PC-3 (cell line): ENCODE results near the gene ITGB1BP1. TPM values are rescaled to one million over a fixed set of nuclear protein-coding genes. Genes with fewer than 3 reads are reported as not detected.

Source experiments
- ATAC-seq: fragments of 200-7000 bp; cut with Tn5 transposase; 2 replicates; pipeline ENCODE4 v1.9.1; 2020; ENCODE audit warnings: mild to moderate bottlenecking, moderate library complexity
- BruUV-seq: library from RNA; stranded (reverse); fragments of 400-500 nt; replicated peaks from 2 replicates; lab custom pipeline; 2021; lab: Mats Ljungman, UMichigan
- CTCF ChIA-PET: fragments of 300-600 bp; sonication (Branson Sonifier 250); formaldehyde crosslinking; loops from one replicate; lab custom pipeline; 2022; ENCODE audit warnings: antibody characterized with exemption; lab: Charles Lee
- POLR2A ChIA-PET: fragments of 300-600 bp; sonication (Branson Sonifier 250); formaldehyde crosslinking; loops from one replicate; lab custom pipeline; 2022; ENCODE audit warnings: antibody characterized with exemption; ENCODE audit not compliant: unreplicated experiment; lab: Charles Lee
- DNase-seq: peaks from one replicate; pipeline ENCODE4 v3.0.0-alpha.2; 2015
- H2AFZ ChIP-seq: fragments of 300-600 bp; sonication (generic); 2 replicates; pipeline ENCODE4 v1.6.0; 2016; ENCODE audit warnings: antibody characterized with exemption, low read length
- H3F3A ChIP-seq: fragments of 300-600 bp; sonication (generic); one replicate; pipeline ENCODE4 v1.6.0; 2017; ENCODE audit warnings: antibody characterized with exemption, low read length, control low read depth, mild to moderate bottlenecking; ENCODE audit not compliant: unreplicated experiment
- H3K27ac ChIP-seq: fragments of 300-600 bp; sonication (generic); 2 replicates; pipeline ENCODE4 v1.5.1; 2016; ENCODE audit warnings: mild to moderate bottlenecking, low read length
- H3K27me3 ChIP-seq: fragments of 300-600 bp; sonication (generic); 2 replicates; pipeline ENCODE4 v1.6.1; 2016; ENCODE audit warnings: low read length, mixed read lengths
- H3K36me3 ChIP-seq: fragments of 300-600 bp; sonication (generic); 2 replicates; pipeline ENCODE4 v1.6.1; 2016; ENCODE audit warnings: low read depth, mixed run types, low read length, mixed read lengths
- H3K4me1 ChIP-seq: fragments of 300-600 bp; sonication (generic); 2 replicates; pipeline ENCODE4 v1.5.1; 2016; ENCODE audit warnings: low read length; ENCODE audit not compliant: insufficient read depth
- H3K4me2 ChIP-seq: fragments of 300-600 bp; sonication (generic); 2 replicates; pipeline ENCODE4 v1.6.0; 2016; ENCODE audit warnings: low read length
- H3K4me3 ChIP-seq: fragments of 300-600 bp; sonication (generic); 2 replicates; pipeline ENCODE4 v1.5.1; 2016; ENCODE audit warnings: mild to moderate bottlenecking, low read length, mixed read lengths
- H3K79me2 ChIP-seq: fragments of 300-600 bp; sonication (generic); 2 replicates; pipeline ENCODE4 v1.6.1; 2017; ENCODE audit warnings: low read length, mixed read lengths
- H3K9ac ChIP-seq: fragments of 300-600 bp; sonication (generic); 2 replicates; pipeline ENCODE4 v1.6.0; 2016; ENCODE audit warnings: mild to moderate bottlenecking, low read length
- H3K9me2 ChIP-seq: fragments of 300-600 bp; sonication (generic); replicated peaks from 2 replicates; pipeline ENCODE4 v1.6.1; 2016; ENCODE audit warnings: mixed run types, low read length, mixed read lengths
- H3K9me3 ChIP-seq: fragments of 300-600 bp; sonication (generic); 2 replicates; pipeline ENCODE4 v1.6.1; 2016; ENCODE audit warnings: low read length, mixed read lengths
- H4K20me1 ChIP-seq: fragments of 300-600 bp; sonication (generic); 2 replicates; pipeline ENCODE4 v1.6.1; 2016; ENCODE audit warnings: low read length, mixed read lengths
- EZH2 ChIP-seq: fragments of 300-600 bp; sonication (generic); IDR thresholded peaks from one replicate; pipeline ENCODE4 v1.6.1; 2017; ENCODE audit warnings: antibody characterized with exemption, mild to moderate bottlenecking, low read length; ENCODE audit not compliant: unreplicated experiment
- EZH2phosphoT487 ChIP-seq: fragments of 300-600 bp; sonication (generic); IDR thresholded peaks from 2 replicates; pipeline ENCODE4 v1.6.1; 2018; ENCODE audit warnings: mild to moderate bottlenecking, antibody characterized with exemption, low read length, borderline replicate concordance
- intact Hi-C: fragments of 100-400 bp; cut with micrococcal nuclease; formaldehyde crosslinking; loops from 2 replicates; pipeline ENCODE4 v1.9.0; 2023
- total RNA-seq: library from RNA; depleted of rRNA; stranded (reverse); fragments of >200 nt; gene quantifications from 2 replicates; pipeline ENCODE4 v1.2.3, GENCODE V29; 2014
- TF ChIP-seq, protein P1 (sequence below): fragments of 300-600 bp; sonication (generic); conservative IDR thresholded peaks from 2 replicates; pipeline ENCODE4 v1.5.1; 2017; ENCODE audit warnings: antibody characterized with exemption, low read depth, mild to moderate bottlenecking, low read length

The ITGB1BP1 gene
- total RNA-seq, 1 experiment from 2014 or later, result 77.6 TPM

DNA sequence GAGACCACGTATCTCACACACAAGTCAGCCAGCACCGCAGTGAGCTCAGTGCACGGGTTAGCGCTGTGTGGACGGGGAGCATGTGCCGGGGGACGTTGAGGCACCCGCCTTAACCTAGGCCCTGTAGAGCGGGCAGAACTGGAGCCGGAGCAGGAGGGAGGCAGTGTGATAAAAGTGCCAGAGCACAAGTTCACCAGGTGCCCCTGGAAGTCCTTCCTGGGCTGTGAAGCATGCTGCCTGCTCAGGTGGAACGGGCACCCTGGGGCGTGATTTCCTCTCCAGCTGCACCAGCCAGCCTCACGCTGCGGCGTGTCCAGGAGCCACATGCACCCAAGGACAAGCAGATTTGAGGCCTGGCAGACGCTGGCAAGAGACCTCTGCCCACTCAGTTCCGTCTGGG lies 50.3 kb downstream of the ITGB1BP1 start:
- Histone ChIP-seq H3K4me1 (peaks cover 38% of the 10 kb centered on the region), H3K9ac (no peak overlapping the region), H3F3A (no peaks in the 10 kb centered on the region), H4K20me1 (no peaks in the 10 kb centered on the region), H3K4me2 (no peak overlapping the region), H3K79me2 (no peaks in the 10 kb centered on the region), H3K9me3 (no peaks in the 10 kb centered on the region), H3K4me3 (no peak overlapping the region), H3K9me2 (no peaks in the 10 kb centered on the region), H2AFZ (no peak overlapping the region), H3K27me3 (no peaks in the 10 kb centered on the region), H3K27ac (no peak overlapping the region), H3K36me3 (peaks cover 29% of the 10 kb centered on the region; the same call in 1 of the 2 replicates)
- ChIA-PET CTCF (no interaction called here), POLR2A (no interaction called here)
- BruUV-seq, result no TSS peak
- no peak for ATAC-seq
- no peak for DNase-seq
- intact Hi-C loops, result no loop called here
- TF ChIP-seq, protein P1, sequence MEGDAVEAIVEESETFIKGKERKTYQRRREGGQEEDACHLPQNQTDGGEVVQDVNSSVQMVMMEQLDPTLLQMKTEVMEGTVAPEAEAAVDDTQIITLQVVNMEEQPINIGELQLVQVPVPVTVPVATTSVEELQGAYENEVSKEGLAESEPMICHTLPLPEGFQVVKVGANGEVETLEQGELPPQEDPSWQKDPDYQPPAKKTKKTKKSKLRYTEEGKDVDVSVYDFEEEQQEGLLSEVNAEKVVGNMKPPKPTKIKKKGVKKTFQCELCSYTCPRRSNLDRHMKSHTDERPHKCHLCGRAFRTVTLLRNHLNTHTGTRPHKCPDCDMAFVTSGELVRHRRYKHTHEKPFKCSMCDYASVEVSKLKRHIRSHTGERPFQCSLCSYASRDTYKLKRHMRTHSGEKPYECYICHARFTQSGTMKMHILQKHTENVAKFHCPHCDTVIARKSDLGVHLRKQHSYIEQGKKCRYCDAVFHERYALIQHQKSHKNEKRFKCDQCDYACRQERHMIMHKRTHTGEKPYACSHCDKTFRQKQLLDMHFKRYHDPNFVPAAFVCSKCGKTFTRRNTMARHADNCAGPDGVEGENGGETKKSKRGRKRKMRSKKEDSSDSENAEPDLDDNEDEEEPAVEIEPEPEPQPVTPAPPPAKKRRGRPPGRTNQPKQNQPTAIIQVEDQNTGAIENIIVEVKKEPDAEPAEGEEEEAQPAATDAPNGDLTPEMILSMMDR, result no peak
- TF ChIP-seq EZH2phosphoT487, result no peak
- TF ChIP-seq EZH2, result no peak

DNA sequence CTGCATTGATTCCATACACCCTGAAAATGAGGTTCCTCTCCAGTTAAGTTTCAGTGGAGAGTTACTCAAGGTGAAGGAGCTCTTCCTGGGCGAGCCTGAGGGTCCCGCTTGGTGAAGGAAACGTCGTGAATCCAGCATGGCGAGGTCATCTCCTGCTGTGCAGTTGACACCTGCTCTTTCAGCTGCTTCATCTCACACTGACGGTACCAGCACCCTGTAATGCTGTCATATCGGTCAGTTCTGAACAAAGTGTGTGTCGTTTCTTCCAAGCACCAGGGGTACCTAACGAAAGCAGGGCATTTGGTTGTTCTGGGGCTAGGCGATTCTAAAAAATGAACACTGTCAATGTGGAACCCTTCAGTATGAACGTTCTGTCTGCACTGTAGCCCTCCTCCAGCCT lies 52.6 kb downstream of the ITGB1BP1 start:
- H3K79me2 ChIP-seq, result no peaks in the 10 kb centered on the region
- no peaks in the 10 kb centered on the region for H4K20me1 ChIP-seq
- ChIA-PET CTCF (interaction anchor here (1.0 kb wide), 1 partner anchor 208 kb away, joined by 5 read pairs; no protein-coding TSS in a partner anchor), POLR2A (interaction anchor here (0.6 kb wide), 1 partner anchor 207 kb away, joined by 3 read pairs; no protein-coding TSS in a partner anchor)
- H3K9me3 ChIP-seq, result no peaks in the 10 kb centered on the region
- ATAC-seq (no peak), DNase-seq (no peak)
- H2AFZ ChIP-seq, result no peak overlapping the region
- BruUV-seq, result no TSS peak
- intact Hi-C loops, result loop anchor here (1.0 kb wide), 1 partner anchor 228 kb away; no protein-coding TSS in a partner anchor
- TF ChIP-seq EZH2, result no peak
- TF ChIP-seq EZH2phosphoT487, result no peak
- TF ChIP-seq, protein P1, result no peak
- peak overlapping the region; percentile 41 for H3K9ac ChIP-seq
- H3F3A ChIP-seq, result no peaks in the 10 kb centered on the region
- H3K27ac ChIP-seq, result peak overlapping the region; percentile 84
- H3K9me2 ChIP-seq, result no peaks in the 10 kb centered on the region
- H3K4me2 ChIP-seq, result peak overlapping the region; percentile 46
- H3K4me1 ChIP-seq, result peaks cover 28% of the 10 kb centered on the region
- H3K4me3 ChIP-seq, result no peak overlapping the region
- no peaks in the 10 kb centered on the region for H3K27me3 ChIP-seq
- peaks cover 40% of the 10 kb centered on the region; the same call in 1 of the 2 replicates for H3K36me3 ChIP-seq

- ChIA-PET POLR2A (no interaction called here), CTCF (no interaction called here)
- no peaks in the 10 kb centered on the region for H3F3A ChIP-seq
- no TSS peak for BruUV-seq
- peaks cover 56% of the 10 kb centered on the region for H3K36me3 ChIP-seq
- no peaks in the 10 kb centered on the region; the same call in 1 of the 2 replicates for H4K20me1 ChIP-seq
- H3K9ac ChIP-seq, result no peak overlapping the region
- ATAC-seq, result no peak
- peaks cover 18% of the 10 kb centered on the region for H3K4me1 ChIP-seq
- no peaks in the 10 kb centered on the region for H3K79me2 ChIP-seq
- intact Hi-C loops, result no loop called here
- no peaks in the 10 kb centered on the region for H3K9me3 ChIP-seq
- H3K4me2 ChIP-seq, result no peak overlapping the region
- H3K9me2 ChIP-seq, result no peaks in the 10 kb centered on the region
- no peak for DNase-seq
- no peak overlapping the region for H3K4me3 ChIP-seq
- no peak overlapping the region for H2AFZ ChIP-seq
- H3K27ac ChIP-seq, result no peak overlapping the region
- no peaks in the 10 kb centered on the region for H3K27me3 ChIP-seq
- TF ChIP-seq EZH2phosphoT487 (no peak), EZH2 (no peak)
- TF ChIP-seq, protein P1, result no peak
These were observed 57.3 kb downstream of the ITGB1BP1 start for GRCh38 chr2:9366026-9366425.
